Stimulated activated CD4-positive, alpha-beta T cell treated with anti-CD3 and anti-CD28 coated beads, Interleukin-1b, Interleukin-23, amount 100 ng/mL, for 4 hours (primary cell): ENCODE measurements around the gene PCDHGA8.
"Not testable (repeated sequence)": the region's sequence is repeated elsewhere in the genome, so short reads cannot be mapped to it uniquely, and the experiment has no call there.

Experiments
- DNase-seq, 2 donors: peaks; one replicate each; pipeline ENCODE4 v3.0.0-alpha.2; 2020; ENCODE audit warnings: low read depth in 2 of 2

The PCDHGA8 gene

GRCh38 chr5:141392429-141393198 lies at the start of gene PCDHGA8:
TSS of gene PCDHGA8 (plus strand) at chr5:141392633. CDS start at chr5:141392814, 181 bp downstream.
- no peak for DNase-seq

- no peak for DNase-seq
Observed at GRCh38 chr5:141342773-141343172, 49.7 kb upstream of the PCDHGA8 start.

GRCh38 chr5:141343242-141343952 lies 49.0 kb upstream of the PCDHGA8 start, which contains the start of gene PCDHGA3:
TSS of gene PCDHGA3 (plus strand) at chr5:141343829. CDS start at chr5:141344034, 205 bp downstream.
- no peak for DNase-seq

GRCh38 chr5:141343953-141344463 lies 48.4 kb upstream of the PCDHGA8 start:
- DNase-seq = no peak

- no peak for DNase-seq
Observed at GRCh38 chr5:141345327-141345726, 47.1 kb upstream of the PCDHGA8 start.

GRCh38 chr5:141346017-141346416 lies 46.4 kb upstream of the PCDHGA8 start:
- DNase-seq = not testable (repeated sequence)

GRCh38 chr5:141349917-141350619 lies 42.4 kb upstream of the PCDHGA8 start, which contains the start of gene PCDHGB1:
TSS of gene PCDHGB1 (plus strand) at chr5:141350099. CDS start at chr5:141350261, 162 bp downstream.
- DNase-seq = no peak

GRCh38 chr5:141351591-141351990 lies 40.8 kb upstream of the PCDHGA8 start:
- DNase-seq = no peak

GRCh38 chr5:141354900-141355469 lies 37.4 kb upstream of the PCDHGA8 start, which contains the start of gene PCDHGA4:
TSS of gene PCDHGA4 (plus strand) at chr5:141355021. CDS start at chr5:141355108, 87 bp downstream.
- no peak for DNase-seq

- DNase-seq = no peak
Observed at GRCh38 chr5:141355641-141356040, 36.8 kb upstream of the PCDHGA8 start.

GRCh38 chr5:141356133-141356532 lies 36.3 kb upstream of the PCDHGA8 start:
- DNase-seq = no peak

GRCh38 chr5:141356950-141357349 lies 35.5 kb upstream of the PCDHGA8 start:
- DNase-seq = no peak

- DNase-seq = no peak
Observed at GRCh38 chr5:141359790-141360426, 32.5 kb upstream of the PCDHGA8 start, which contains the start of gene PCDHGB2. TSS of gene PCDHGB2 (plus strand) at chr5:141359994. CDS start at chr5:141360136, 142 bp downstream.

GRCh38 chr5:141360685-141361084 lies 31.7 kb upstream of the PCDHGA8 start:
- DNase-seq = no peak

- DNase-seq = no peak
Observed at GRCh38 chr5:141362719-141363118, 29.7 kb upstream of the PCDHGA8 start.

- DNase-seq = no peak
Observed at GRCh38 chr5:141363952-141364660, 28.3 kb upstream of the PCDHGA8 start, which contains the start of gene PCDHGA5. TSS of gene PCDHGA5 (plus strand) at chr5:141364162. CDS start at chr5:141364331, 169 bp downstream.

- no peak for DNase-seq
Observed at GRCh38 chr5:141366016-141366896, 26.2 kb upstream of the PCDHGA8 start.

- DNase-seq = no peak
Observed at GRCh38 chr5:141369994-141370848, 22.2 kb upstream of the PCDHGA8 start, which contains the start of gene PCDHGB3. TSS of gene PCDHGB3 (plus strand) at chr5:141370242. CDS start at chr5:141370395, 153 bp downstream.
